Keratinocyte (primary cell): ENCODE results near the gene PARD6G. TPM values are rescaled to one million over a fixed set of nuclear protein-coding genes. Genes with fewer than 3 reads are reported as not detected.

Source experiments
- DNase-seq: peaks from one replicate; pipeline ENCODE4 v3.0.0-alpha.2; 2011; ENCODE audit warnings: low read depth, missing footprints, low spot score
- FAIRE-seq: peaks from 2 replicates; lab custom pipeline; 2011; peaks lifted over from hg19 to GRCh38; lab: Jason Lieb, UNC
- H2AFZ ChIP-seq: 2 replicates; pipeline ENCODE4 v1.6.0; 2012; ENCODE audit warnings: low read length, control low read depth, inconsistent platforms; ENCODE audit not compliant: control insufficient read depth
- H3K27ac ChIP-seq: 2 replicates; pipeline ENCODE4 v1.5.1; 2011; ENCODE audit warnings: low read length; ENCODE audit not compliant: control insufficient read depth, insufficient read depth
- H3K27me3 ChIP-seq: 3 replicates; pipeline ENCODE4 v1.6.0; 2011; ENCODE audit warnings: low read length; ENCODE audit not compliant: control insufficient read depth, insufficient read depth; ENCODE audit errors: extremely low read depth
- H3K36me3 ChIP-seq, 2 experiments: 2 replicates in 1 of 2; 3 replicates in 1 of 2; pipeline ENCODE4 v1.5.1; 2011; ENCODE audit warnings: low read length in 2 of 2, mild to moderate bottlenecking in 1 of 2; ENCODE audit not compliant: control insufficient read depth in 2 of 2, insufficient read depth in 2 of 2; ENCODE audit errors: extremely low read depth in 1 of 2
- H3K4me1 ChIP-seq: 3 replicates; pipeline ENCODE4 v1.5.1; 2011; ENCODE audit warnings: low read length; ENCODE audit not compliant: control insufficient read depth, insufficient read depth; ENCODE audit errors: extremely low read depth
- H3K4me2 ChIP-seq: 3 replicates; pipeline ENCODE4 v1.6.0; 2011; ENCODE audit warnings: low read depth, low read length; ENCODE audit not compliant: control insufficient read depth, insufficient read depth; ENCODE audit errors: extremely low read depth
- H3K4me3 ChIP-seq, 3 experiments: fragments of 200-600 bp in 1 of 3; sonication (generic) in 1 of 3; 2 replicates in 2 of 3; 3 replicates in 1 of 3; pipeline ENCODE4 v1.5.1; 2011 to 2016; ENCODE audit warnings: low read length in 3 of 3, mild to moderate bottlenecking in 3 of 3, control low read depth in 2 of 3, inconsistent platforms in 1 of 3, low read depth in 1 of 3, mixed read lengths in 1 of 3, mixed run types in 1 of 3, moderate library complexity in 1 of 3; ENCODE audit not compliant: control insufficient read depth in 2 of 3, insufficient read depth in 2 of 3; ENCODE audit errors: extremely low read depth in 1 of 3
- H3K79me2 ChIP-seq: 2 replicates; pipeline ENCODE4 v1.6.0; 2012; ENCODE audit warnings: low read length; ENCODE audit not compliant: control insufficient read depth, insufficient read depth
- H3K9ac ChIP-seq: 3 replicates; pipeline ENCODE4 v1.6.0; 2011; ENCODE audit warnings: low read length; ENCODE audit not compliant: control insufficient read depth, insufficient read depth; ENCODE audit errors: extremely low read depth
- H3K9me1 ChIP-seq: 3 replicates; pipeline ENCODE4 v1.6.0; 2011; ENCODE audit warnings: low read length; ENCODE audit not compliant: control insufficient read depth, insufficient read depth; ENCODE audit errors: extremely low read depth
- H3K9me3 ChIP-seq: 2 replicates; pipeline ENCODE4 v1.5.1; 2012; ENCODE audit warnings: low read depth, low read length; ENCODE audit not compliant: control insufficient read depth
- H4K20me1 ChIP-seq: 3 replicates; pipeline ENCODE4 v1.6.0; 2011; ENCODE audit warnings: low read length; ENCODE audit not compliant: control insufficient read depth, insufficient read depth; ENCODE audit errors: extremely low read depth
- CTCF ChIP-seq, 3 experiments: IDR thresholded peaks in 1 of 3; conservative IDR thresholded peaks in 1 of 3; optimal IDR thresholded peaks in 1 of 3; 2 replicates in 2 of 3; 3 replicates in 1 of 3; pipeline versions ENCODE3 to v1.5.1; 2011; ENCODE audit warnings: low read length in 3 of 3, mild to moderate bottlenecking in 3 of 3, moderate library complexity in 2 of 3, control low read depth in 1 of 3, inconsistent platforms in 1 of 3; ENCODE audit not compliant: insufficient read depth in 2 of 3; ENCODE audit errors: extremely low read depth in 1 of 3
- EZH2 ChIP-seq: IDR thresholded peaks from one replicate; pipeline ENCODE4 v1.6.1; 2012; ENCODE audit warnings: inconsistent platforms, mild to moderate bottlenecking, low read length, moderate library complexity
- dilution Hi-C: fragments of 300-500 bp; cut with MboI; formaldehyde crosslinking; loops from one replicate; pipeline ENCODE4 v1.7.0; 2020; ENCODE audit warnings: low sequenced_read_pairs; ENCODE audit not compliant: extremely low pct_ligation_motif_present
- polyA plus RNA-seq, 5 experiments: library from polyadenylated mRNA; depleted of rRNA in 3 of 5; stranded (reverse) in 3 of 5; stranded (forward) in 1 of 5; unstranded in 1 of 5; fragments of >200 nt; gene quantifications; 1 replicate in 1 of 5; 2 replicates in 3 of 5; 3 replicates in 1 of 5; pipeline versions ENCODE4 v1.2.1 to v1.2.3, GENCODE V29; 2011 to 2012; ENCODE audit warnings: missing spikeins in 2 of 5, low read depth in 1 of 5, low replicate concordance in 1 of 5

Gene PARD6G
- polyA plus RNA-seq, 1 donor (not counting 4 experiments of a cell fraction or from before 2014, with no cell fraction given): 21.3 TPM

- no peak overlapping the region for H3K4me2 ChIP-seq
- H3K9ac ChIP-seq: no peak overlapping the region
- H3K9me3 ChIP-seq: no peaks in the 10 kb centered on the region
- DNase-seq (no peak), FAIRE-seq (no peak)
- no peaks in the 10 kb centered on the region for H4K20me1 ChIP-seq
- TF ChIP-seq CTCF (optimal IDR thresholded peaks at IDR 0.05 in 1 of 3, IDR thresholded peaks at IDR 0.05 in 1 of 3, conservative IDR thresholded peaks at IDR 0.05 in 1 of 3; ENCODE audit: extremely low read depth in 1 of 3, insufficient read depth in 2 of 3, low read length in 3 of 3): no peak
- TF ChIP-seq EZH2: no peak
- H3K27ac ChIP-seq: no peak overlapping the region
- H3K4me3 ChIP-seq: no peak overlapping the region
- H3K36me3 ChIP-seq: peaks cover 4 to 8% of the 10 kb centered on the region in 2 experiments
- no peaks in the 10 kb centered on the region for H3K27me3 ChIP-seq
- no peak overlapping the region for H2AFZ ChIP-seq
- H3K4me1 ChIP-seq: no peaks in the 10 kb centered on the region
- H3K79me2 ChIP-seq: peaks cover 11% of the 10 kb centered on the region
- dilution Hi-C loops: no loop called here
- no peaks in the 10 kb centered on the region for H3K9me1 ChIP-seq
These were observed 58.4 kb downstream of the PARD6G start for GRCh38 chr18:80188643-80189530.

- TF ChIP-seq EZH2 (no peak), CTCF (optimal IDR thresholded peaks at IDR 0.05 in 1 of 3, IDR thresholded peaks at IDR 0.05 in 1 of 3, conservative IDR thresholded peaks at IDR 0.05 in 1 of 3; ENCODE audit: extremely low read depth in 1 of 3, insufficient read depth in 2 of 3, low read length in 3 of 3) (no peak)
- H3K4me3 ChIP-seq: no peak overlapping the region
- dilution Hi-C loops: no loop called here
- no peak overlapping the region for H3K27ac ChIP-seq
- H2AFZ ChIP-seq: no peak overlapping the region
- DNase-seq: no peak
- H3K9me3 ChIP-seq: no peaks in the 10 kb centered on the region
- no peak overlapping the region for H3K9ac ChIP-seq
- no peak for FAIRE-seq
- H3K4me1 ChIP-seq: no peaks in the 10 kb centered on the region
- H3K27me3 ChIP-seq: no peaks in the 10 kb centered on the region
- peaks cover 4% of the 10 kb centered on the region in 2 experiments for H3K36me3 ChIP-seq
- no peak overlapping the region for H3K4me2 ChIP-seq
- H4K20me1 ChIP-seq: no peaks in the 10 kb centered on the region
- H3K79me2 ChIP-seq: peaks cover 11% of the 10 kb centered on the region
- H3K9me1 ChIP-seq: no peaks in the 10 kb centered on the region
These were observed 59.2 kb downstream of the PARD6G start for GRCh38 chr18:80187956-80188642.
